ENCODE measurements around the gene CTDSPL. TPM values are rescaled to one million over a fixed set of nuclear protein-coding genes. Genes with fewer than 3 reads are reported as not detected.

The CTDSPL gene
- total and polyA plus RNA-seq, 2 of the 13 experiments (the other 11 are each of a cell fraction or from before 2014, with no cell fraction given) = 26.1 to 142 TPM

DNA sequence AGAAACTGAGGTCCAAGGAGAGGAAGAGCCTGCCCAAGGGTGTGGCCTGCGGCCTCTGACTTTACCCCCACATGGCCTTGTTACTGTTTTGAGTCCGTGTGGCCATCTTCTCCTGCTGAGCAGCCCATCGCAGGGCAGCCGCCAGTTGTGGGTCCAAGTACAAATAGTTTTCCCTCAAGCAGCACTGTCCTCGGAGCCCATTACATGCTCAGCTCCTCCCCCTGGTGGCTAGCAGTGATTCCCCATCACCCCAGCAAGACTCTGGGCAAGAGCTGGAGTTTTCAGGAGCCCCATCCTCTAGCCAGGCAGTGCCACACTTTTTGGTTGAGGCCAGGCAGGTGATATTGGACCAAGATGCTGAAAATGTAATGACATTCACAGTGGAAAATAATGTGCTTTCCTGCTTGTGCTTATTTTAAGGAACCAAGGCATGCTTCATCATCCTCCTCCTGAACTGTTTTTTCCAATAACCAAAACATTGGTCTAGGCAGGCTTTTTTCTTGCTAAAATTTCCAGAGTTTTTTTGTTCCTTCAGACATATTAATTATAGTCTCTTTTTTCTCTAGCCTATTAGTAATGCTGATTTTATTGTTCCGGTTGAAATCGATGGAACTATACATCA is 105.7 kb downstream of the CTDSPL start (continued):
- TF ChIP-seq SIN3B (IDR thresholded peaks at IDR 0.05; ENCODE audit: low read length) = no peak
- no peak for TF ChIP-seq ZNF136 (CRISPR knock-in tag; IDR thresholded peaks at IDR 0.05; ENCODE audit: low read depth)
- TF ChIP-seq ZNF780A (CRISPR knock-in tag; IDR thresholded peaks at IDR 0.05) = no peak
- no peak for TF ChIP-seq SP4 (CRISPR knock-in tag; IDR thresholded peaks at IDR 0.05)
- no peak for TF ChIP-seq ZNF563 (CRISPR knock-in tag; IDR thresholded peaks at IDR 0.05)
- TF ChIP-seq ZGPAT (CRISPR knock-in tag; IDR thresholded peaks at IDR 0.05) = no peak
- TF ChIP-seq ZMAT5 (CRISPR knock-in tag; IDR thresholded peaks at IDR 0.05; ENCODE audit: borderline replicate concordance, low read depth) = no peak
- no peak for TF ChIP-seq ZNF724P (CRISPR knock-in tag; IDR thresholded peaks at IDR 0.05; ENCODE audit: borderline replicate concordance)
- TF ChIP-seq NONO (IDR thresholded peaks at IDR 0.05) = no peak
- 0 out of 2 replicates have a peak, but pooled peaks have one; percentile 33 for TF ChIP-seq NONO (CRISPR knock-in tag; conservative IDR thresholded peaks at IDR 0.05)
- no peak for TF ChIP-seq AGO1 (IDR thresholded peaks at IDR 0.05; ENCODE audit: low read depth, low read length, poor library complexity, severe bottlenecking)
- TF ChIP-seq, protein P1, sequence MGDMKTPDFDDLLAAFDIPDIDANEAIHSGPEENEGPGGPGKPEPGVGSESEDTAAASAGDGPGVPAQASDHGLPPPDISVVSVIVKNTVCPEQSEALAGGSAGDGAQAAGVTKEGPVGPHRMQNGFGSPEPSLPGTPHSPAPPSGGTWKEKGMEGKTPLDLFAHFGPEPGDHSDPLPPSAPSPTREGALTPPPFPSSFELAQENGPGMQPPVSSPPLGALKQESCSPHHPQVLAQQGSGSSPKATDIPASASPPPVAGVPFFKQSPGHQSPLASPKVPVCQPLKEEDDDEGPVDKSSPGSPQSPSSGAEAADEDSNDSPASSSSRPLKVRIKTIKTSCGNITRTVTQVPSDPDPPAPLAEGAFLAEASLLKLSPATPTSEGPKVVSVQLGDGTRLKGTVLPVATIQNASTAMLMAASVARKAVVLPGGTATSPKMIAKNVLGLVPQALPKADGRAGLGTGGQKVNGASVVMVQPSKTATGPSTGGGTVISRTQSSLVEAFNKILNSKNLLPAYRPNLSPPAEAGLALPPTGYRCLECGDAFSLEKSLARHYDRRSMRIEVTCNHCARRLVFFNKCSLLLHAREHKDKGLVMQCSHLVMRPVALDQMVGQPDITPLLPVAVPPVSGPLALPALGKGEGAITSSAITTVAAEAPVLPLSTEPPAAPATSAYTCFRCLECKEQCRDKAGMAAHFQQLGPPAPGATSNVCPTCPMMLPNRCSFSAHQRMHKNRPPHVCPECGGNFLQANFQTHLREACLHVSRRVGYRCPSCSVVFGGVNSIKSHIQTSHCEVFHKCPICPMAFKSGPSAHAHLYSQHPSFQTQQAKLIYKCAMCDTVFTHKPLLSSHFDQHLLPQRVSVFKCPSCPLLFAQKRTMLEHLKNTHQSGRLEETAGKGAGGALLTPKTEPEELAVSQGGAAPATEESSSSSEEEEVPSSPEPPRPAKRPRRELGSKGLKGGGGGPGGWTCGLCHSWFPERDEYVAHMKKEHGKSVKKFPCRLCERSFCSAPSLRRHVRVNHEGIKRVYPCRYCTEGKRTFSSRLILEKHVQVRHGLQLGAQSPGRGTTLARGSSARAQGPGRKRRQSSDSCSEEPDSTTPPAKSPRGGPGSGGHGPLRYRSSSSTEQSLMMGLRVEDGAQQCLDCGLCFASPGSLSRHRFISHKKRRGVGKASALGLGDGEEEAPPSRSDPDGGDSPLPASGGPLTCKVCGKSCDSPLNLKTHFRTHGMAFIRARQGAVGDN (CRISPR knock-in tag; IDR thresholded peaks at IDR 0.05) = peak; percentile 82
- TF ChIP-seq NFAT5 (CRISPR knock-in tag; IDR thresholded peaks at IDR 0.05) = no peak
- TF ChIP-seq SALL2 (CRISPR knock-in tag; IDR thresholded peaks at IDR 0.05) = no peak
- TF ChIP-seq SOX13 (IDR thresholded peaks at IDR 0.05) = no peak
- peak in 1 of 2 experiments; percentile 16; a peak in 1 of 4 replicates for TF ChIP-seq SOX13 (CRISPR knock-in tag; conservative IDR thresholded peaks at IDR 0.05 in 1 of 2, IDR thresholded peaks at IDR 0.05 in 1 of 2)
- TF ChIP-seq ZNF10 (CRISPR knock-in tag; IDR thresholded peaks at IDR 0.05; ENCODE audit: borderline replicate concordance, low read depth) = no peak
- no peak for TF ChIP-seq ZBTB42 (CRISPR knock-in tag; IDR thresholded peaks at IDR 0.05)
- no peak for TF ChIP-seq ZNF570 (CRISPR knock-in tag; IDR thresholded peaks at IDR 0.05; ENCODE audit: borderline replicate concordance)

Data from HepG2 (cell line).